Keratinocyte (primary cell): Measurements from ENCODE around the gene PCDHGC3. TPM values are rescaled to one million over a fixed set of nuclear protein-coding genes. Genes with fewer than 3 reads are reported as not detected.
A peak's percentile ranks its signal among the peaks of the same experiment; 100 is the strongest.

Source experiments
- DNase-seq: peaks from one replicate; pipeline ENCODE4 v3.0.0-alpha.2; 2011; ENCODE audit warnings: low read depth, missing footprints, low spot score
- FAIRE-seq: peaks from 2 replicates; lab custom pipeline; 2011; peaks lifted over from hg19 to GRCh38; lab: Jason Lieb, UNC
- H2AFZ ChIP-seq: 2 replicates; pipeline ENCODE4 v1.6.0; 2012; ENCODE audit warnings: low read length, control low read depth, inconsistent platforms; ENCODE audit not compliant: control insufficient read depth
- H3K27ac ChIP-seq: 2 replicates; pipeline ENCODE4 v1.5.1; 2011; ENCODE audit warnings: low read length; ENCODE audit not compliant: control insufficient read depth, insufficient read depth
- H3K27me3 ChIP-seq: 3 replicates; pipeline ENCODE4 v1.6.0; 2011; ENCODE audit warnings: low read length; ENCODE audit not compliant: control insufficient read depth, insufficient read depth; ENCODE audit errors: extremely low read depth
- H3K36me3 ChIP-seq, 2 experiments: 2 replicates in 1 of 2; 3 replicates in 1 of 2; pipeline ENCODE4 v1.5.1; 2011; ENCODE audit warnings: low read length in 2 of 2, mild to moderate bottlenecking in 1 of 2; ENCODE audit not compliant: control insufficient read depth in 2 of 2, insufficient read depth in 2 of 2; ENCODE audit errors: extremely low read depth in 1 of 2
- H3K4me1 ChIP-seq: 3 replicates; pipeline ENCODE4 v1.5.1; 2011; ENCODE audit warnings: low read length; ENCODE audit not compliant: control insufficient read depth, insufficient read depth; ENCODE audit errors: extremely low read depth
- H3K4me2 ChIP-seq: 3 replicates; pipeline ENCODE4 v1.6.0; 2011; ENCODE audit warnings: low read depth, low read length; ENCODE audit not compliant: control insufficient read depth, insufficient read depth; ENCODE audit errors: extremely low read depth
- H3K4me3 ChIP-seq, 3 experiments: fragments of 200-600 bp in 1 of 3; sonication (generic) in 1 of 3; 2 replicates in 2 of 3; 3 replicates in 1 of 3; pipeline ENCODE4 v1.5.1; 2011 to 2016; ENCODE audit warnings: low read length in 3 of 3, mild to moderate bottlenecking in 3 of 3, control low read depth in 2 of 3, inconsistent platforms in 1 of 3, low read depth in 1 of 3, mixed read lengths in 1 of 3, mixed run types in 1 of 3, moderate library complexity in 1 of 3; ENCODE audit not compliant: control insufficient read depth in 2 of 3, insufficient read depth in 2 of 3; ENCODE audit errors: extremely low read depth in 1 of 3
- H3K79me2 ChIP-seq: 2 replicates; pipeline ENCODE4 v1.6.0; 2012; ENCODE audit warnings: low read length; ENCODE audit not compliant: control insufficient read depth, insufficient read depth
- H3K9ac ChIP-seq: 3 replicates; pipeline ENCODE4 v1.6.0; 2011; ENCODE audit warnings: low read length; ENCODE audit not compliant: control insufficient read depth, insufficient read depth; ENCODE audit errors: extremely low read depth
- H3K9me1 ChIP-seq: 3 replicates; pipeline ENCODE4 v1.6.0; 2011; ENCODE audit warnings: low read length; ENCODE audit not compliant: control insufficient read depth, insufficient read depth; ENCODE audit errors: extremely low read depth
- H3K9me3 ChIP-seq: 2 replicates; pipeline ENCODE4 v1.5.1; 2012; ENCODE audit warnings: low read depth, low read length; ENCODE audit not compliant: control insufficient read depth
- H4K20me1 ChIP-seq: 3 replicates; pipeline ENCODE4 v1.6.0; 2011; ENCODE audit warnings: low read length; ENCODE audit not compliant: control insufficient read depth, insufficient read depth; ENCODE audit errors: extremely low read depth
- CTCF ChIP-seq, 3 experiments: IDR thresholded peaks in 1 of 3; conservative IDR thresholded peaks in 1 of 3; optimal IDR thresholded peaks in 1 of 3; 2 replicates in 2 of 3; 3 replicates in 1 of 3; pipeline versions ENCODE3 to v1.5.1; 2011; ENCODE audit warnings: low read length in 3 of 3, mild to moderate bottlenecking in 3 of 3, moderate library complexity in 2 of 3, control low read depth in 1 of 3, inconsistent platforms in 1 of 3; ENCODE audit not compliant: insufficient read depth in 2 of 3; ENCODE audit errors: extremely low read depth in 1 of 3
- EZH2 ChIP-seq: IDR thresholded peaks from one replicate; pipeline ENCODE4 v1.6.1; 2012; ENCODE audit warnings: inconsistent platforms, mild to moderate bottlenecking, low read length, moderate library complexity
- dilution Hi-C: fragments of 300-500 bp; cut with MboI; formaldehyde crosslinking; loops from one replicate; pipeline ENCODE4 v1.7.0; 2020; ENCODE audit warnings: low sequenced_read_pairs; ENCODE audit not compliant: extremely low pct_ligation_motif_present
- polyA plus RNA-seq, 5 experiments: library from polyadenylated mRNA; depleted of rRNA in 3 of 5; stranded (reverse) in 3 of 5; stranded (forward) in 1 of 5; unstranded in 1 of 5; fragments of >200 nt; gene quantifications; 1 replicate in 1 of 5; 2 replicates in 3 of 5; 3 replicates in 1 of 5; pipeline versions ENCODE4 v1.2.1 to v1.2.3, GENCODE V29; 2011 to 2012; ENCODE audit warnings: missing spikeins in 2 of 5, low read depth in 1 of 5, low replicate concordance in 1 of 5

Gene PCDHGC3
- polyA plus RNA-seq, 1 donor (not counting 4 experiments of a cell fraction or from before 2014, with no cell fraction given), result 15.2 TPM

- no peak overlapping the region for H3K27ac ChIP-seq
- H3K27me3 ChIP-seq, result no peaks in the 10 kb centered on the region
- no peak for DNase-seq
- no peaks in the 10 kb centered on the region for H3K79me2 ChIP-seq
- dilution Hi-C loops, result no loop called here
- TF ChIP-seq EZH2, result no peak
- no peak for TF ChIP-seq CTCF (optimal IDR thresholded peaks at IDR 0.05 in 1 of 3, IDR thresholded peaks at IDR 0.05 in 1 of 3, conservative IDR thresholded peaks at IDR 0.05 in 1 of 3; ENCODE audit: extremely low read depth in 1 of 3, insufficient read depth in 2 of 3, low read length in 3 of 3)
- no peak overlapping the region for H3K9ac ChIP-seq
- no peaks in the 10 kb centered on the region for H4K20me1 ChIP-seq
- no peak overlapping the region for H3K4me3 ChIP-seq
- H3K4me1 ChIP-seq, result peaks cover 22% of the 10 kb centered on the region
- no peaks in the 10 kb centered on the region for H3K9me1 ChIP-seq
- H3K36me3 ChIP-seq, result peaks cover 0 to 19% of the 10 kb centered on the region in 2 experiments
- H3K4me2 ChIP-seq, result no peak overlapping the region
- no peak for FAIRE-seq
- no peaks in the 10 kb centered on the region for H3K9me3 ChIP-seq
- no peak overlapping the region for H2AFZ ChIP-seq
These were observed 32.7 kb downstream of the PCDHGC3 start for GRCh38 chr5:141508440-141508797.

DNA sequence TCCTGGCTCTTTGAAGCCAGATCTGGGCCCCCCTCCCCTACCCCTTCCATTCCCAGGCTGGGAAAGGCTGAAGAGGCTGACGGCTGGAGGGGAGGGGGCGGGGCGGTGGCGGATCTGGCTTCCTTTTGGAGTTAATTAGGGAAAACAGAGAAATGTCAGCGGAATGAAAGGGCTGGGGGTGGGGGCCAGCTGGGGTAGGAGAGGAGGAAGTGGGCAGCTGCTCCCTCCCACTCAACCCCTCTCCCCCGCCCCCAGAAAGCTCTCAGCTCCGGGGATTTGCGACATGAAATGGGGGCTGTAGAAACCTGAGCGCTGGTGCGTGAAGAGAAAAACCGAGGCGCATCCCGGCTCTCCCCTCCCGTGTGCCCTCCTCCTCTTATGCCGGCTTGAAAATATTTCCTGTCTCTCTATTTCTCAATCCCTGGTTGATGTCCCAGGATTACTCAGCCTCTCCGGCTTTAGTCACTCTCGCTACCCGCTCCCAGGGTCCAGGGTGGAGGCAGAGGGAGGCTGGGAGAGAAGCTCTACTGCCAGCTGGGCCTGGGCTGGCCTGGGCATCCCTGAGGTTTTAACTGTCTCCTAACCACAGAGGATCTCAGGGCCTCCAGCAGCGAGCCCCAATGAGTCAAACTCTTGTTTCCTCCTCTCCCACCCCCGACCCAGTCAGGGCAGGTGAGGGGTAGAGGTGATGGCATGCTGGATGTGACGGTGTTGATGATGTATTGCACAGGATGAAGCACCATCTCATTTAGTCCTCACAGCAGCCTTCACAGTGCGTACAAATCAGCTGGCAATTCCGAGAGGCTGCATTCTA lies 33.2 kb downstream of the PCDHGC3 start:
- H3K4me3 ChIP-seq, result no peak overlapping the region
- TF ChIP-seq EZH2 (no peak), CTCF (optimal IDR thresholded peaks at IDR 0.05 in 1 of 3, IDR thresholded peaks at IDR 0.05 in 1 of 3, conservative IDR thresholded peaks at IDR 0.05 in 1 of 3; ENCODE audit: extremely low read depth in 1 of 3, insufficient read depth in 2 of 3, low read length in 3 of 3) (no peak)
- no peaks in the 10 kb centered on the region for H4K20me1 ChIP-seq
- peaks cover 0 to 17% of the 10 kb centered on the region in 2 experiments for H3K36me3 ChIP-seq
- H3K9me1 ChIP-seq, result no peaks in the 10 kb centered on the region
- H3K9me3 ChIP-seq, result no peaks in the 10 kb centered on the region
- peaks cover 28% of the 10 kb centered on the region for H3K4me1 ChIP-seq
- FAIRE-seq (peak; percentile 41), DNase-seq (no peak)
- H3K27me3 ChIP-seq, result no peaks in the 10 kb centered on the region
- peak overlapping the region; percentile 27 for H3K4me2 ChIP-seq
- dilution Hi-C loops, result no loop called here
- no peak overlapping the region for H3K9ac ChIP-seq
- peak overlapping the region; percentile 36 for H3K27ac ChIP-seq
- no peak overlapping the region for H2AFZ ChIP-seq
- no peaks in the 10 kb centered on the region for H3K79me2 ChIP-seq
